GM23338 (cell line): Measurements from ENCODE around the gene PDE4D. TPM values are rescaled to one million over a fixed set of nuclear protein-coding genes. Genes with fewer than 3 reads are reported as not detected.

Source experiments
- ATAC-seq: fragments of 200-7000 bp; cut with Tn5 transposase; 3 replicates; pipeline ENCODE4 v1.9.1; 2020
- DNase-seq: peaks from one replicate; pipeline ENCODE4 v3.0.0-alpha.2; 2015; ENCODE audit warnings: low spot score
- H2AFZ ChIP-seq: fragments of 200-600 bp; sonication (generic); 2 replicates; pipeline ENCODE4 v1.8.0; 2016; ENCODE audit warnings: antibody characterized with exemption, mild to moderate bottlenecking, moderate library complexity
- H3F3A ChIP-seq: fragments of 200-600 bp; sonication (generic); replicated peaks from 2 replicates; pipeline ENCODE4 v1.8.0; 2017; ENCODE audit warnings: antibody characterized with exemption, mixed run types, low read depth
- H3K27ac ChIP-seq: fragments of 200-600 bp; sonication (generic); 2 replicates; pipeline ENCODE4 v1.6.1; 2016; ENCODE audit warnings: low read depth
- H3K27me3 ChIP-seq: fragments of 200-600 bp; sonication (generic); 2 replicates; pipeline ENCODE4 v1.8.0; 2016; ENCODE audit warnings: mild to moderate bottlenecking, mixed run types, moderate library complexity; ENCODE audit not compliant: insufficient read depth
- H3K36me3 ChIP-seq: fragments of 200-600 bp; sonication (generic); 2 replicates; pipeline ENCODE4 v1.8.0; 2016; ENCODE audit warnings: mild to moderate bottlenecking; ENCODE audit not compliant: insufficient read depth
- H3K4me1 ChIP-seq: fragments of 200-600 bp; sonication (generic); 2 replicates; pipeline ENCODE4 v1.8.0; 2016; ENCODE audit warnings: mild to moderate bottlenecking, moderate library complexity; ENCODE audit not compliant: insufficient read depth
- H3K4me2 ChIP-seq: fragments of 200-600 bp; sonication (generic); 2 replicates; pipeline ENCODE4 v1.7.1; 2017; ENCODE audit warnings: mixed run types
- H3K4me3 ChIP-seq: fragments of 200-600 bp; sonication (generic); 2 replicates; pipeline ENCODE4 v1.6.1; 2016; ENCODE audit warnings: mixed run types
- H3K79me2 ChIP-seq: fragments of 200-600 bp; sonication (generic); replicated peaks from 2 replicates; pipeline ENCODE4 v1.8.0; 2017; ENCODE audit warnings: mild to moderate bottlenecking; ENCODE audit not compliant: insufficient read depth
- H3K9me2 ChIP-seq: fragments of 200-600 bp; sonication (generic); 2 replicates; pipeline ENCODE4 v1.8.0; 2017; ENCODE audit not compliant: insufficient read depth
- H4K20me1 ChIP-seq: fragments of 200-600 bp; sonication (generic); replicated peaks from 2 replicates; pipeline ENCODE4 v1.8.0; 2017; ENCODE audit warnings: mild to moderate bottlenecking; ENCODE audit not compliant: insufficient read depth
- H3K27ac Mint-ChIP-seq: 2 replicates; pipeline ENCODE4 v1.8.0; 2020; ENCODE audit warnings: inconsistent platforms, mild to moderate bottlenecking, moderate library complexity, mixed read lengths
- H3K27me3 Mint-ChIP-seq: 3 replicates; pipeline ENCODE4 v1.8.0; 2022; ENCODE audit warnings: low read depth, mild to moderate bottlenecking, moderate library complexity, mixed read lengths, inconsistent platforms; ENCODE audit not compliant: insufficient read depth, poor library complexity
- H3K36me3 Mint-ChIP-seq: 3 replicates; pipeline ENCODE4 v1.8.0; 2021; ENCODE audit warnings: low read depth, mild to moderate bottlenecking, inconsistent platforms, moderate library complexity, mixed read lengths
- H3K4me1 Mint-ChIP-seq: 3 replicates; pipeline ENCODE4 v1.8.0; 2020; ENCODE audit warnings: mild to moderate bottlenecking, inconsistent platforms, mixed read lengths
- H3K4me3 Mint-ChIP-seq: 3 replicates; pipeline ENCODE4 v1.8.0; 2021; ENCODE audit warnings: moderate library complexity, mild to moderate bottlenecking, inconsistent platforms, mixed read lengths
- H3K9me3 Mint-ChIP-seq: 3 replicates; pipeline ENCODE4 v1.8.0; 2020; ENCODE audit warnings: moderate library complexity, mild to moderate bottlenecking, inconsistent platforms, mixed read lengths
- CREB1 ChIP-seq: fragments of 250-450 bp; sonication (Bioruptor Pico); IDR thresholded peaks from 2 replicates; pipeline ENCODE4 v1.5.0; 2020; ENCODE audit warnings: low read depth, mild to moderate bottlenecking, moderate library complexity
- EZH2 ChIP-seq: fragments of 200-600 bp; sonication (generic); IDR thresholded peaks from one replicate; pipeline ENCODE4 v1.8.0; 2017; ENCODE audit warnings: antibody characterized with exemption, mild to moderate bottlenecking, low read depth; ENCODE audit not compliant: unreplicated experiment
- EZH2phosphoT487 ChIP-seq: fragments of 200-600 bp; sonication (generic); IDR thresholded peaks from one replicate; pipeline ENCODE4 v1.8.1; 2018; ENCODE audit warnings: antibody characterized with exemption; ENCODE audit not compliant: unreplicated experiment
- JUNB ChIP-seq: IDR thresholded peaks from one replicate; pipeline ENCODE4 v1.6.1; 2016; ENCODE audit warnings: antibody characterized with exemption; ENCODE audit not compliant: unreplicated experiment
- NANOG ChIP-seq: IDR thresholded peaks from 2 replicates; pipeline ENCODE4 v1.6.1; 2016; ENCODE audit warnings: antibody characterized with exemption, borderline replicate concordance
- POLR2AphosphoS5 ChIP-seq: IDR thresholded peaks from 2 replicates; pipeline ENCODE4 v1.6.1; 2016; ENCODE audit warnings: antibody characterized with exemption, low read depth
- STAT1 ChIP-seq: IDR thresholded peaks from one replicate; pipeline ENCODE4 v1.6.1; 2016; ENCODE audit warnings: antibody characterized with exemption; ENCODE audit not compliant: unreplicated experiment
- ZNF114 ChIP-seq: fragments of 250-450 bp; sonication (Bioruptor Pico); IDR thresholded peaks from 2 replicates; pipeline ENCODE4 v1.5.0; 2020; ENCODE audit warnings: mild to moderate bottlenecking, moderate library complexity
- ZNF331 ChIP-seq: fragments of 250-450 bp; sonication (Bioruptor Pico); IDR thresholded peaks from 2 replicates; pipeline ENCODE4 v1.5.0; 2020; ENCODE audit warnings: low read depth, mild to moderate bottlenecking, moderate library complexity
- polyA plus RNA-seq: library from polyadenylated mRNA; unstranded; fragments of >200 nt; fragmentation: Nextera tagmentation; extraction: Ambion mirVana; gene quantifications from 2 replicates; pipeline ENCODE4 v1.2.1, GENCODE V29; 2016
- total RNA-seq: library from RNA; depleted of rRNA; stranded (reverse); fragments of >200 nt; shearing (Covaris generic); gene quantifications from 2 replicates; pipeline ENCODE4 v1.2.3, GENCODE V29; 2014
- TF ChIP-seq, protein P1 (sequence below): IDR thresholded peaks from 2 replicates; pipeline ENCODE4 v1.6.1; 2016; ENCODE audit warnings: antibody characterized with exemption
- TF ChIP-seq, protein P2 (sequence below): fragments of 250-450 bp; sonication (Bioruptor Pico); IDR thresholded peaks from 2 replicates; pipeline ENCODE4 v1.5.0; 2020; ENCODE audit warnings: mild to moderate bottlenecking, moderate library complexity
- TF ChIP-seq, protein P3 (sequence below): IDR thresholded peaks from one replicate; pipeline ENCODE4 v1.6.1; 2018; ENCODE audit warnings: antibody characterized with exemption; ENCODE audit not compliant: unreplicated experiment
- TF ChIP-seq, protein P4 (sequence below), 2 experiments: fragments of 200-600 bp in 1 of 2; sonication (generic) in 1 of 2; conservative IDR thresholded peaks; 2 replicates each; pipeline versions ENCODE4 v1.5.1 to v1.6.1; 2016 to 2017; ENCODE audit warnings: antibody characterized with exemption in 2 of 2, low read depth in 2 of 2, mild to moderate bottlenecking in 2 of 2, moderate library complexity in 1 of 2

The PDE4D gene
- total and polyA plus RNA-seq, 2 experiments from 2014 or later = 2.1 to 4.7 TPM

DNA sequence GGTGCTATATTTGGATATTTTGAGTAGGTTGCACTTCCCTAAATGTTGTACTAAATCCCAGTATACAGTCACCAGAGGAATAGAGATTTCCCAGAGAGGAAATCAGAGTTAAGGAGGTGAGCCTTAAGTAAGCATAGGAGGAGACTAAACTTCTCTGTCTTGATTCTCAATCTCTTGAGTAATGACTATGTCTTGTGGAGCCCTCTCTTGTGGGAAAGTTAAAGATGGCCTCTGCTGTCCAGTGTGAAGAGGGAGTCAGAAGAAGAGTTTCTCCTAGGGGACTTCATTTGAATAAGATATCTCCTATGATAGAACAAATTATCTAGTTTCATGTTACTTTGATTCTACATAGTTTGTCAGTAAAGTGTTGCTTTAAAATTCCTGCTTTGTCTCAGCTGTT is 502.5 kb downstream of the PDE4D start:
- H3K36me3 ChIP-seq = no peaks in the 10 kb centered on the region; the same call in 1 of the 2 replicates
- H3F3A ChIP-seq = no peaks in the 10 kb centered on the region
- no peaks in the 10 kb centered on the region for H3K9me2 ChIP-seq
- no peak overlapping the region for H3K4me3 ChIP-seq
- TF ChIP-seq STAT1 (no peak), NANOG (no peak), ZNF331 (CRISPR knock-in tag) (no peak), EZH2 (no peak), CREB1 (CRISPR knock-in tag) (no peak), POLR2AphosphoS5 (no peak), ZNF114 (CRISPR knock-in tag) (no peak), EZH2phosphoT487 (no peak), JUNB (no peak)
- TF ChIP-seq, protein P1, sequence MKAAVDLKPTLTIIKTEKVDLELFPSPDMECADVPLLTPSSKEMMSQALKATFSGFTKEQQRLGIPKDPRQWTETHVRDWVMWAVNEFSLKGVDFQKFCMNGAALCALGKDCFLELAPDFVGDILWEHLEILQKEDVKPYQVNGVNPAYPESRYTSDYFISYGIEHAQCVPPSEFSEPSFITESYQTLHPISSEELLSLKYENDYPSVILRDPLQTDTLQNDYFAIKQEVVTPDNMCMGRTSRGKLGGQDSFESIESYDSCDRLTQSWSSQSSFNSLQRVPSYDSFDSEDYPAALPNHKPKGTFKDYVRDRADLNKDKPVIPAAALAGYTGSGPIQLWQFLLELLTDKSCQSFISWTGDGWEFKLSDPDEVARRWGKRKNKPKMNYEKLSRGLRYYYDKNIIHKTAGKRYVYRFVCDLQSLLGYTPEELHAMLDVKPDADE = no peak
- TF ChIP-seq, protein P2, sequence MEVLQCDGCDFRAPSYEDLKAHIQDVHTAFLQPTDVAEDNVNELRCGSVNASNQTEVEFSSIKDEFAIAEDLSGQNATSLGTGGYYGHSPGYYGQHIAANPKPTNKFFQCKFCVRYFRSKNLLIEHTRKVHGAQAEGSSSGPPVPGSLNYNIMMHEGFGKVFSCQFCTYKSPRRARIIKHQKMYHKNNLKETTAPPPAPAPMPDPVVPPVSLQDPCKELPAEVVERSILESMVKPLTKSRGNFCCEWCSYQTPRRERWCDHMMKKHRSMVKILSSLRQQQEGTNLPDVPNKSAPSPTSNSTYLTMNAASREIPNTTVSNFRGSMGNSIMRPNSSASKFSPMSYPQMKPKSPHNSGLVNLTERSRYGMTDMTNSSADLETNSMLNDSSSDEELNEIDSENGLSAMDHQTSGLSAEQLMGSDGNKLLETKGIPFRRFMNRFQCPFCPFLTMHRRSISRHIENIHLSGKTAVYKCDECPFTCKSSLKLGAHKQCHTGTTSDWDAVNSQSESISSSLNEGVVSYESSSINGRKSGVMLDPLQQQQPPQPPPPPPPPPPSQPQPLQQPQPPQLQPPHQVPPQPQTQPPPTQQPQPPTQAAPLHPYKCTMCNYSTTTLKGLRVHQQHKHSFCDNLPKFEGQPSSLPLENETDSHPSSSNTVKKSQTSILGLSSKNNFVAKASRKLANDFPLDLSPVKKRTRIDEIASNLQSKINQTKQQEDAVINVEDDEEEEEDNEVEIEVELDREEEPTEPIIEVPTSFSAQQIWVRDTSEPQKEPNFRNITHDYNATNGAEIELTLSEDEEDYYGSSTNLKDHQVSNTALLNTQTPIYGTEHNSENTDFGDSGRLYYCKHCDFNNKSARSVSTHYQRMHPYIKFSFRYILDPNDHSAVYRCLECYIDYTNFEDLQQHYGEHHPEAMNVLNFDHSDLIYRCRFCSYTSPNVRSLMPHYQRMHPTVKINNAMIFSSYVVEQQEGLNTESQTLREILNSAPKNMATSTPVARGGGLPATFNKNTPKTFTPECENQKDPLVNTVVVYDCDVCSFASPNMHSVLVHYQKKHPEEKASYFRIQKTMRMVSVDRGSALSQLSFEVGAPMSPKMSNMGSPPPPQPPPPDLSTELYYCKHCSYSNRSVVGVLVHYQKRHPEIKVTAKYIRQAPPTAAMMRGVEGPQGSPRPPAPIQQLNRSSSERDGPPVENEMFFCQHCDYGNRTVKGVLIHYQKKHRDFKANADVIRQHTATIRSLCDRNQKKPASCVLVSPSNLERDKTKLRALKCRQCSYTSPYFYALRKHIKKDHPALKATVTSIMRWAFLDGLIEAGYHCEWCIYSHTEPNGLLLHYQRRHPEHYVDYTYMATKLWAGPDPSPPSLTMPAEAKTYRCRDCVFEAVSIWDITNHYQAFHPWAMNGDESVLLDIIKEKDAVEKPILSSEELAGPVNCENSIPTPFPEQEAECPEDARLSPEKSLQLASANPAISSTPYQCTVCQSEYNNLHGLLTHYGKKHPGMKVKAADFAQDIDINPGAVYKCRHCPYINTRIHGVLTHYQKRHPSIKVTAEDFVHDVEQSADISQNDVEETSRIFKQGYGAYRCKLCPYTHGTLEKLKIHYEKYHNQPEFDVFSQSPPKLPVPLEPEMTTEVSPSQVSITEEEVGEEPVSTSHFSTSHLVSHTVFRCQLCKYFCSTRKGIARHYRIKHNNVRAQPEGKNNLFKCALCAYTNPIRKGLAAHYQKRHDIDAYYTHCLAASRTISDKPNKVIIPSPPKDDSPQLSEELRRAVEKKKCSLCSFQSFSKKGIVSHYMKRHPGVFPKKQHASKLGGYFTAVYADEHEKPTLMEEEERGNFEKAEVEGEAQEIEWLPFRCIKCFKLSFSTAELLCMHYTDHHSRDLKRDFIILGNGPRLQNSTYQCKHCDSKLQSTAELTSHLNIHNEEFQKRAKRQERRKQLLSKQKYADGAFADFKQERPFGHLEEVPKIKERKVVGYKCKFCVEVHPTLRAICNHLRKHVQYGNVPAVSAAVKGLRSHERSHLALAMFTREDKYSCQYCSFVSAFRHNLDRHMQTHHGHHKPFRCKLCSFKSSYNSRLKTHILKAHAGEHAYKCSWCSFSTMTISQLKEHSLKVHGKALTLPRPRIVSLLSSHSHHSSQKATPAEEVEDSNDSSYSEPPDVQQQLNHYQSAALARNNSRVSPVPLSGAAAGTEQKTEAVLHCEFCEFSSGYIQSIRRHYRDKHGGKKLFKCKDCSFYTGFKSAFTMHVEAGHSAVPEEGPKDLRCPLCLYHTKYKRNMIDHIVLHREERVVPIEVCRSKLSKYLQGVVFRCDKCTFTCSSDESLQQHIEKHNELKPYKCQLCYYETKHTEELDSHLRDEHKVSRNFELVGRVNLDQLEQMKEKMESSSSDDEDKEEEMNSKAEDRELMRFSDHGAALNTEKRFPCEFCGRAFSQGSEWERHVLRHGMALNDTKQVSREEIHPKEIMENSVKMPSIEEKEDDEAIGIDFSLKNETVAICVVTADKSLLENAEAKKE (CRISPR knock-in tag) = no peak
- TF ChIP-seq, protein P3, sequence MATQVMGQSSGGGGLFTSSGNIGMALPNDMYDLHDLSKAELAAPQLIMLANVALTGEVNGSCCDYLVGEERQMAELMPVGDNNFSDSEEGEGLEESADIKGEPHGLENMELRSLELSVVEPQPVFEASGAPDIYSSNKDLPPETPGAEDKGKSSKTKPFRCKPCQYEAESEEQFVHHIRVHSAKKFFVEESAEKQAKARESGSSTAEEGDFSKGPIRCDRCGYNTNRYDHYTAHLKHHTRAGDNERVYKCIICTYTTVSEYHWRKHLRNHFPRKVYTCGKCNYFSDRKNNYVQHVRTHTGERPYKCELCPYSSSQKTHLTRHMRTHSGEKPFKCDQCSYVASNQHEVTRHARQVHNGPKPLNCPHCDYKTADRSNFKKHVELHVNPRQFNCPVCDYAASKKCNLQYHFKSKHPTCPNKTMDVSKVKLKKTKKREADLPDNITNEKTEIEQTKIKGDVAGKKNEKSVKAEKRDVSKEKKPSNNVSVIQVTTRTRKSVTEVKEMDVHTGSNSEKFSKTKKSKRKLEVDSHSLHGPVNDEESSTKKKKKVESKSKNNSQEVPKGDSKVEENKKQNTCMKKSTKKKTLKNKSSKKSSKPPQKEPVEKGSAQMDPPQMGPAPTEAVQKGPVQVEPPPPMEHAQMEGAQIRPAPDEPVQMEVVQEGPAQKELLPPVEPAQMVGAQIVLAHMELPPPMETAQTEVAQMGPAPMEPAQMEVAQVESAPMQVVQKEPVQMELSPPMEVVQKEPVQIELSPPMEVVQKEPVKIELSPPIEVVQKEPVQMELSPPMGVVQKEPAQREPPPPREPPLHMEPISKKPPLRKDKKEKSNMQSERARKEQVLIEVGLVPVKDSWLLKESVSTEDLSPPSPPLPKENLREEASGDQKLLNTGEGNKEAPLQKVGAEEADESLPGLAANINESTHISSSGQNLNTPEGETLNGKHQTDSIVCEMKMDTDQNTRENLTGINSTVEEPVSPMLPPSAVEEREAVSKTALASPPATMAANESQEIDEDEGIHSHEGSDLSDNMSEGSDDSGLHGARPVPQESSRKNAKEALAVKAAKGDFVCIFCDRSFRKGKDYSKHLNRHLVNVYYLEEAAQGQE = no peak
- TF ChIP-seq, protein P4, sequence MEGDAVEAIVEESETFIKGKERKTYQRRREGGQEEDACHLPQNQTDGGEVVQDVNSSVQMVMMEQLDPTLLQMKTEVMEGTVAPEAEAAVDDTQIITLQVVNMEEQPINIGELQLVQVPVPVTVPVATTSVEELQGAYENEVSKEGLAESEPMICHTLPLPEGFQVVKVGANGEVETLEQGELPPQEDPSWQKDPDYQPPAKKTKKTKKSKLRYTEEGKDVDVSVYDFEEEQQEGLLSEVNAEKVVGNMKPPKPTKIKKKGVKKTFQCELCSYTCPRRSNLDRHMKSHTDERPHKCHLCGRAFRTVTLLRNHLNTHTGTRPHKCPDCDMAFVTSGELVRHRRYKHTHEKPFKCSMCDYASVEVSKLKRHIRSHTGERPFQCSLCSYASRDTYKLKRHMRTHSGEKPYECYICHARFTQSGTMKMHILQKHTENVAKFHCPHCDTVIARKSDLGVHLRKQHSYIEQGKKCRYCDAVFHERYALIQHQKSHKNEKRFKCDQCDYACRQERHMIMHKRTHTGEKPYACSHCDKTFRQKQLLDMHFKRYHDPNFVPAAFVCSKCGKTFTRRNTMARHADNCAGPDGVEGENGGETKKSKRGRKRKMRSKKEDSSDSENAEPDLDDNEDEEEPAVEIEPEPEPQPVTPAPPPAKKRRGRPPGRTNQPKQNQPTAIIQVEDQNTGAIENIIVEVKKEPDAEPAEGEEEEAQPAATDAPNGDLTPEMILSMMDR (conservative IDR thresholded peaks at IDR 0.05; ENCODE audit: low read depth in 2 of 2) = no peak
- Mint-ChIP-seq H3K27me3 (peaks cover 1% of the 10 kb centered on the region), H3K27ac (no peak overlapping the region), H3K4me1 (peaks cover 8% of the 10 kb centered on the region; the same call in 2 of the 3 replicates), H3K4me3 (no peak overlapping the region), H3K9me3 (peaks cover 9% of the 10 kb centered on the region; the same call in 2 of the 3 replicates), H3K36me3 (peaks cover 9% of the 10 kb centered on the region; the same call in 2 of the 3 replicates)
- no peak for DNase-seq
- no peak overlapping the region for H3K27ac ChIP-seq
- no peaks in the 10 kb centered on the region for H4K20me1 ChIP-seq
- no peaks in the 10 kb centered on the region for H3K79me2 ChIP-seq
- 0 out of 2 replicates have a peak, but pooled peaks cover 3% of the 10 kb centered on the region for H3K4me1 ChIP-seq
- H3K27me3 ChIP-seq = no peaks in the 10 kb centered on the region
- H3K4me2 ChIP-seq = no peak overlapping the region
- ATAC-seq = no peak
- H2AFZ ChIP-seq = peak overlapping the region; percentile 73; the same call in 1 of the 2 replicates
